ENCODE results near the gene TSPO.

The TSPO gene

DNA sequence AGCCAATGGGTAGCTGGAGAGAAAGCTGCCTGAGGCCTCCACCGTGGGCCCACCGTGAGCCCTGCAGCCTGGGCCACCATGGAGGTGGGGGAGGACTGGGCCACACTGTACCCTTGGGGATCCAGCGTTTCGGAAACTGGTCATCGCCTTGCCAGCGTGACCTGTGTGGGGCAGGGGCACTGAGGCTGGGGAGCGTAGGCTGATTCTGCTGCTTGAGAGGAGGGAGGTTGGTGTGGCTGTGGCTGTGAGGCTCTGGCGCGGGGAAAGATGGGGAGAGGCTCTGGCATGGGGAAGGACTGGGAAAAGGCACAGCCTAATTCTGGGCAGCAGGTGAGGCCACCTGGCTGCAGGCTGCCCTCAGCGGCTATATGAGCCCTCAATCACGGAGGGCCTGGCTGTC is 48.2 kb downstream of the TSPO start:
- no peak for DNase-seq (ENCODE audit: low read depth in 4 of 4, low spot score in 1 of 4)

DNA sequence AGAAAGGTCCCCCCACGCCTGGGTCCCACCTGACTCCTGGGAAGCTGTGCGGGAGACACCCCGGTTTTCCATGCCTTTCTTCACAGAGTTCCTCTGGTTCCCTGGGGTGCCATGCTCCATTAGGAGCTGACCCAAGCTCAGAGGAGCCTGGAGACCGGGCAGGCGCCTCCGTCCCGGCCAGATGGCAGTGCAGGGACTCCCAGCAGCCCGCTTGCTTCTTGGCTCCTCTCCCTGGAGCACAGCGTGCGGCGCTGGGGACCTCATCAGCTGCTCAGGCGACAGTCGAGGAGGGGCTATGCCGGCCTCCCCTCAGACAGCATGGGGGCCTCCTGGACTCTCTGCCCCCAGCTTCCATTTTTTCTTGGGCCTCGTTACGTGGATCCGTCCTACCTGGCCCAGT is 48.7 kb downstream of the TSPO start:
- no peak for DNase-seq (ENCODE audit: low read depth in 4 of 4, low spot score in 1 of 4)

GRCh38 chr22:43200555-43200954 is 49.2 kb downstream of the TSPO start:
- no peak for DNase-seq (ENCODE audit: low read depth in 4 of 4, low spot score in 1 of 4)

DNA sequence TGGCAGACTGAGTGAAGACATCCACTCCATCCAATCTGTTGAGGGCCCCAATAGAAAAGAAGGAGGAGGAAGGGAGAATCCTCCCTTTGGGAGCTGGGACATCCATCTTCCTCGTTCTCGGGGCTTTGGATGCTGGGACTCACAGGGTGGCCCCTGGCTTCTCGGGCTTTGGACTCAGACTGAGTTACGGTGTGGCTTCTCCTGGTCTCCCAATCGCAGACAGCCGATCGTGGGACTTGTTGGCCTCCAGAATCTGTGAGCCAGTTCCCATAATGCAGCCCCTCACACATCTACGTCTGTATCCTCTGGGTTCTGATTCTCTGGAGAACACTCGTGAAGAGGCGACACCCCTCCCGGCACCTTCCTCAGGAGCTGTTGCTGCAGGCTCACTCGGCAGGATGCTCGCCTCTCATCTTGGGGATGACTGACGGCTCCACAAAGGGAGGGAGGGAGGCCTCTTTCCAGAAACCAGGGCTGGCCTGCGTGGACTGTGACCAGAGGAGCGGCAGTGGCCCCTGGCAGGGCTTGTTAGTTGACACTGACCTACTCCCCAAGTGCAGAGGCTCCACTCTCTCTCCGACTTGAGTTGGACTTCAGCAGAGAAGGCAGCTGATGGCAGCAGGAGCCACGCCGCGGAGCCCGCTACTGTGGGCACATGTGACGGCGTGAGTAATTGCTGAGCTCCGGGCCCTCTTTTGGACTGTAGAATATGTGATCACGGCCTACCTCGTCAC is 50.3 kb downstream of the TSPO start:
- no peak for DNase-seq (ENCODE audit: low read depth in 4 of 4, low spot score in 1 of 4)

- no peak for DNase-seq (ENCODE audit: low read depth in 4 of 4, low spot score in 1 of 4)
These were observed 51.0 kb downstream of the TSPO start for GRCh38 chr22:43202326-43202725.

DNA sequence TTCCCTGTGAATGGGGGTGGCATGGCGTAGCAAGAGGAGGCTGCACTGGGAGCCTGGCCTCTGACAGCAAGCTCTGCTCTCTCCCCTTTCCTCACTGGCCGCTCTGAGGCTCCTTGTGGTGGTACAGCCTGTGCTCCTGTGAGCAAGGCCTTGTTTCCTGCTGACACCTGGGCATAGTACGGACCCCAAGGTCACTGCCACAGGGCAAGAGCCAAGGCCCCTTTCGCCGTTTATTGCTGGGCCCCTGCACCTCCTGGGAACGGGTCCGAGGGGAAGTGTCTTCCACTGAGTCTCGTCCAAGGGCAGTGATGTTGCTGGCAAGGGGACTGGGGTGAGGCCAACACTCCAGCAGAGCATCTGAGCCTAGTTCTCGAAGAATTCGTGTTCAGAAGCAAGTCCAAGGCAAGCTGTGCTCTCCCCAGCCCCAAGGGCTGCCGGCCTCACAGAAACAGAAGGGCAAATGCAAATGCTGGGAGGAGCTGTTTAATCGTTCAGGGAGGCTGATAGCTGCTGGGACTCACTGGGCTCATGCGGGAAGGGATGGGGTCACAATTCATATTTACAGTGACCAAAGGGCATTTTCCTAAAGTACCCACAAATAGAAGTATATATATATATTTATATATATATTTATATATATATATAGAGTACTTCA is 51.5 kb downstream of the TSPO start:
- DNase-seq (ENCODE audit: low read depth in 4 of 4, low spot score in 1 of 4) = no peak

- no peak for DNase-seq (ENCODE audit: low read depth in 4 of 4, low spot score in 1 of 4)
These were observed 52.2 kb downstream of the TSPO start for GRCh38 chr22:43203471-43203981.

DNA sequence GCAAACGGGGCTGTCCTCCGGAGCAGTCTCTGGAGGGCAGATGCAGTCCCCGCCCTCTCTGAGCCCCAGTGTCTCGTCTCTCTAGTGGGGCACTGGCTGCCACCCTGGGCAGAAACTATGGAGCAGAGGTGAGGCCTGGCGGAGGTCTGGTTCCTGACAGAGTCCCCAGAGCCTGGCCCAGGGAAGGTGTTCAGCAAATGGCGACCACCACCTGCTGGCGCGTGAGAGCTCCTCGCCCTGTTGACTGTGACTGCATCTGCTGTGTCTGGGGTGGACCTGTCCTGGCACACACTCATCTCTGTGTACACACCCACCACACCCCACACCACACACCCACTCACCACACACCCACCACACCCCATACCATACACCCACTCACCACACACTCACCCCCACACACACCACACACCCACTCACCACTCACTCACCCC is 53.9 kb downstream of the TSPO start:
- DNase-seq (ENCODE audit: low read depth in 4 of 4, low spot score in 1 of 4) = no peak

DNA sequence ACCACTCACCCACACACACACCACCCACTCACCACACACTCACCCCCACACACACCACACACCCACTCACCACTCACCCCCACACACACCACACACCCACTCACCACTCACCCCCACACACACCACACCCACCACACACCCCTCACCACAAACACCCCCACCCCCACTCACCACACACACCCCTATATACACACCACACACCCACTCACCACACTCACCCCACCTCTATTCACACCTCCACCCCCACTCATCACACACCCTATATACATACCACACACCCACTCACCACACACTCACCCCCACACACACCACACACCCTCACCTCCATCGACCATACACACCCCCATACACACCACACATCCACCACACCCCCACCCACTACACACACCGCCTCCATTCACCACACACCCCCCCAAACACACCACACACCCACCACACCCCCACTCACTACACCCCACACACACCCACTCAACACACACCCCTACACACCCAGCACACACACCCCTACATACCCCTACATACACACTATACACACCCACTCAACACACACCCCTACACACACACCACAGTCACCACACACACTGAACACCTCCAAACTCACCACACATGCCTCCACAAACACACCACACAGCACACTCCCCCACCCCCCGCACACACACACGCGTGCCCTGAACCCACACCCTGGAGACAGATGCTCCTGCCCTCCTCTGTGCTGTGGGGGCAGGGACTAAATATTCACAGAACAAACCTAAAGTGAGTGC is 54.6 kb downstream of the TSPO start:
- DNase-seq (ENCODE audit: low read depth in 4 of 4, low spot score in 1 of 4) = no peak

DNA sequence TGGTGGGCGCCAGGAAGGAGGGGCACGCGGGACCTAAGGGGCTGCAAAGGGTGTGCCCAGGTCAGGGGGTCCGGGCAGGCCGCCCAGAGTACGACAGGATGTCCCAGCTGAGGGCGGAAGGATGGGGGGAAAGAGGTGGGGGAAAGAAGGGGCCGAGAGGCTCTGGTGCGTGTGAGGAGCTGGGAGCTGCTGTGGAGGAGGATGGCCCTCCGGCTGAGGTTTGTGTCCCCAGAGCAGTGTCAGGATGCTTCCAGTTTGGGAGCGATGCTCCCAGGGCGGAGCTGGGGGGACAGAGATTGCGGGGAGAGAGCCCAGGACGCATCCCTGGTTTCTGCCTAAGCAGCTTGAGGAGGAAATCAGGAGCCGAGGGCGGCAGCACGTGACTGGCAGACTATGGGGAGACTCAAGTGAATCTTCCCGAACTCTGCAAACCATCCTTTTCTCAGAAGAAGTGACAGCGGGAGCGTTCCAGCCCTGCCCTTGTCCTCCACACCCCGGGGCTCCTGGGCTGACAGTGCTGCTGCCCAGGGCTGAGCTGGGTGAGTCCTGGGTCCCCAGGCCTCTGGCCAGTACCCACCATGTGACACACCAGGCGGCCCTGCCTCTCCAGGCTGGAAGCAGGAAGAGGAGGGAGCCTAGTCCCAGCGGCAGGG is 55.3 kb downstream of the TSPO start:
- no peak for DNase-seq (ENCODE audit: low read depth in 4 of 4, low spot score in 1 of 4)

GRCh38 chr22:43207386-43207785 is 56.0 kb downstream of the TSPO start:
- DNase-seq (ENCODE audit: low read depth in 4 of 4, low spot score in 1 of 4) = no peak

DNA sequence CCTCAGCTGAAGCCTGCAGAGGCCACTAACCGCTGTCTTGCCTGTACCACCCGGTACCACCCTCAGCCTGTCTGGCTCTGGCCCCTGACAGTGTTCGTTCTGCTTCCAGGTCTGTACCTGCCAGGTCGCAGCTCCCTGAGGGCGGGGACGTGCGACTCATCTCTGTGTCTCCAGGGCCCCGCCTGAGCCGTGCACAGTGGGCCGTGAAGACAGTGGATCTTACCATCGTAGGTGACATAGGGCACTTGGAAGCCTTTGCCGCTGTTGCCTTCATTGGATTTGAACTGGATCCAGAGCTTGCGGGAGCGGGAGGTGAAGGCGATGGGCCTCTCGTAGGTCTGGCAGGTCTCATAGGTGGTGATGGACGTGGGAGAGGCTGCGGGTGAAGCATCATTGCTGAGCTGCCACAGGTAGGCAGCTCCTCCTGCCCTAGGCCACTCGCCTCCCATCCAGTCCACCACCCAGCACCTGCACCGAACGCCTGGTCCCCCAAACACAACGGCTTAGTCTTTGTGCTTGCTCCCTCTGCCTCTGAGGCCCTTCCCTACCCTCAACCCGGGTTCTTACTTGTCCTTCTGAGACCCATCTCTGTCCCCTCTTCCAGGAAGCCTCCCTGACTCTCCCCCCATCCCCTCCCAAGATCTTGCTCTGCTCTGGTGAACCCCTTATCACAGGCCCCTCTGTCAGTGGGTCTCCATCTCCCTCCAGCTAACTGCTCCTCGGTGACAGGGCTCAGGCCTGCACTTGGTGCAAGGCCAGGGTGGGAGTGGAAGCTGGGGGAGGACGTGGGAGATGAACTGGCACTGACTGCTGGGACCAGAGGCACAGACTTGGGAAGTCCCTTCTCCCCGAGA is 56.7 kb downstream of the TSPO start:
- no peak for DNase-seq (ENCODE audit: low read depth in 4 of 4, low spot score in 1 of 4)

DNA sequence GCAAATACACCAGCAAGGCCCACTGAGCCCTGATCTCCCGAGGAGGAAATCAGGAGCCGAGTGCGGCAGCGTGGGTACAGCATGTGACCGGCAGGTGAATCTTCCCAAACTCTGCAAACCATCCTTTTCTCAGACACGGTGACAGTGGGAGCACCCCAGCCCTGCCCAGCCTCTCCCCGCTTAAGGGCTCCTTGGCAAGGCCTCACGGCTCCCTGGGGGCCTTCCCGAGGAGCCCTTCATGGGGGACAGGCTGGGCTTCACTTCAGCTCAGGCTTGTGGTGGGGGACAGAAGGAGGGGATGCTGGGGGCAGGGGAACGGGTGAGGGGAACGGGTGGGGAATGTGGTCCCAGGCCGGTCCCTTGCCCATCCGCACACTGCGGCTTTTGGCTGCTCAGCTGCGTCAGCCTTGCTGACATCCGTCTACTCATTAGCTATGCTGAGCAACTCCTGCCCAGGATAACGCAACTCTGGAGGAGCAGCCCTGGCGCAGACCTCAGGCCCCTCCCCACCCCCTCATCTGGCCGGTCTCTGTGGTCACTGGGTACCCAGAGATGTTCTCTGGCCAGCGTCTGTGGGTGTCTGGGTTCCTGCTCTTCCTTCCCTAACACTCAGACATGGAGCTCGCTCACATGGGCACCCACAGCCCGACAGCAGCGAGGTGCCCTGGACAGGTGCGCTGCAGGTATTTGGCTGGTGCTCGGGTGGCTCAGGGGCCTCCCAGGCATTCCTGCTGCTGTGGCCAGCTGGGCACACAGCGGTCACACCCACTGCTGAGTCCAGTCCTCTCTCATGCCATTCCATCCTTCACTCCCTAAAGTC is 57.6 kb downstream of the TSPO start:
- DNase-seq (ENCODE audit: low read depth in 4 of 4, low spot score in 1 of 4) = no peak

GRCh38 chr22:43209523-43209890 is 58.1 kb downstream of the TSPO start:
- DNase-seq (ENCODE audit: low read depth in 4 of 4, low spot score in 1 of 4) = no peak

DNA sequence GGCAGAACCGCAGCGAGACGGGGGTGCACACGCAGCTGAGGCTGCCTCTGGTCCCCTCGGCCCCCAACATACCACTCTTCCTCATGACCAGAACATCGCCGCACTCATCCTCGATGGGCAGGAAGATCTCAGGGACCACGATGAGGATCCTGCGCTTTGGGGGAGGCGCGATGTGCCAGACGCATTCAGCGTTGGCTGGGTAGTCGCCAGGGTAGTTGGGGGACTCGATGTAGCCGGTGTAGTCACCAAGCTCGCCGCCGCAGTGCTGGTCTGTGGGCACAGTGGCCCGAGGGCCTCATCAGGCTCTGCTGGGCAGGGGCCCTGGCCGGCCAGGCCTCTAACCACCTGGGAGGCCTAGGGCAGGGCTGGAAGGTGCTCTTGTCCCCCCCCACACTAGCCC is 58.6 kb downstream of the TSPO start:
- DNase-seq (ENCODE audit: low read depth in 4 of 4, low spot score in 1 of 4) = no peak

- DNase-seq (ENCODE audit: low read depth in 4 of 4, low spot score in 1 of 4) = no peak
These were observed 59.5 kb downstream of the TSPO start for GRCh38 chr22:43210631-43211515.

- DNase-seq (ENCODE audit: low read depth in 4 of 4, low spot score in 1 of 4) = no peak
These were observed 60.6 kb downstream of the TSPO start for GRCh38 chr22:43211941-43212433.

DNA sequence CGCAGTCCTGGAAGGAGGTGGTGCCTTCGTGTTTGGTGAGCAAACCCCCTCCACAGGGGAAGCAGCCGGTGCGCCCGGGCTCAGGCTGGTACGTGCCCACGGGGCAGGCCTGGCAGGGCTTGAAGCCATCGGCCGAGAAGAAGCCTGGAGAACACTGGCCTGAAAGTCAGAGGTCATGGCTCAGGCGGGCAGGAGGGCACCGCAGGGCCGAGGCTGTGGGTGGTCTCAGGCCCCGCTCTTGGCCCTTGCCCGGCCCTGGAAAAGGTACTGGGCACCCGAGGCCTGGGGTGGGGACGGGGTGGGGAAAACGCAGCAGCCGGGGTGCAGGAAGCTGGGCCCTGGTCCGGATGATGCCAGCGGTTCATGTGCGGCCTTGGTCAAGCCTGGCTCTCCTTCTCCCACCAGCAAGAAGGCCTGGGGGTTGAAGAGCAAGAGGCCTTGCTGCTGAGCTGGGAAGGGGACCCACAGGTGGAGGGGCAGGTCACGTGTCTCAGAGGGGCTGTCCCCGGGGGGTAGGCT is 61.1 kb downstream of the TSPO start:
- DNase-seq (ENCODE audit: low read depth in 4 of 4, low spot score in 1 of 4) = no peak
